ENCODE measurements around the gene TMSB10.

- TF ChIP-seq PATZ1 (CRISPR knock-in tag; IDR thresholded peaks at IDR 0.05; ENCODE audit: borderline replicate concordance) (no peak), ARNTL (CRISPR knock-in tag; IDR thresholded peaks at IDR 0.05; ENCODE audit: borderline replicate concordance, low read depth) (no peak), GLIS3 (CRISPR knock-in tag; IDR thresholded peaks at IDR 0.05) (no peak), ISL1 (CRISPR knock-in tag; IDR thresholded peaks at IDR 0.05) (no peak), CREB5 (CRISPR knock-in tag; IDR thresholded peaks at IDR 0.05; ENCODE audit: low read depth) (no peak), OSR1 (CRISPR knock-in tag; IDR thresholded peaks at IDR 0.05) (no peak), ZFP30 (CRISPR knock-in tag; IDR thresholded peaks at IDR 0.05) (no peak), RARB (CRISPR knock-in tag; IDR thresholded peaks at IDR 0.05) (no peak), CSDC2 (CRISPR knock-in tag; IDR thresholded peaks at IDR 0.05) (no peak), SNAI2 (CRISPR knock-in tag; IDR thresholded peaks at IDR 0.05) (no peak), ZFP3 (CRISPR knock-in tag; IDR thresholded peaks at IDR 0.05) (no peak), ZNF565 (CRISPR knock-in tag; conservative IDR thresholded peaks at IDR 0.05; ENCODE audit: low read depth) (no peak), ZC3H10 (CRISPR knock-in tag; IDR thresholded peaks at IDR 0.05) (no peak), TSHZ2 (CRISPR knock-in tag; IDR thresholded peaks at IDR 0.05) (no peak)
These were observed 25.9 kb downstream of the TMSB10 start for GRCh38 chr2:84931384-84931821.

Measured in SK-N-SH treated with all-trans-retinoic acid at 6 μM for 48 hours (cell line).